Heart right ventricle (tissue), 16 donors: ENCODE data around the gene KCTD1. TPM values are rescaled to one million over a fixed set of nuclear protein-coding genes. Genes with fewer than 3 reads are reported as not detected.

Experiments
- ATAC-seq, 8 donors: fragments of 200-7000 bp; cut with Tn5 transposase; one replicate each; pipeline ENCODE4 v1.9.1; 2020; ENCODE audit warnings: mild to moderate bottlenecking in 8 of 8, moderate library complexity in 8 of 8, moderate number of reproducible peaks in 1 of 8
- DNase-seq, 2 donors: peaks; one replicate each; pipeline ENCODE4 v3.0.0-alpha.2; 2020
- H3K27ac ChIP-seq, 10 donors: fragments of 200-600 bp; sonication (generic) in 2 of 10; one replicate each; pipeline versions ENCODE4 v1.5.0 to v1.8.0; 2020 to 2022; ENCODE audit warnings: mild to moderate bottlenecking in 3 of 10
- H3K27me3 ChIP-seq, 7 donors: fragments of 200-600 bp; one replicate each; pipeline ENCODE4 v1.8.0; 2021 to 2022; ENCODE audit warnings: mild to moderate bottlenecking in 2 of 7
- H3K36me3 ChIP-seq, 9 donors: fragments of 200-600 bp; sonication (generic) in 1 of 9; one replicate each; pipeline versions ENCODE4 v1.5.0 to v1.8.0; 2020 to 2022; ENCODE audit warnings: mild to moderate bottlenecking in 2 of 9
- H3K4me1 ChIP-seq, 9 donors: fragments of 200-600 bp; sonication (generic) in 1 of 9; one replicate each; pipeline versions ENCODE4 v1.5.0 to v1.8.0; 2020 to 2022; ENCODE audit warnings: mild to moderate bottlenecking in 4 of 9
- H3K4me3 ChIP-seq, 10 donors: fragments of 200-600 bp; sonication (generic) in 2 of 10; one replicate each; pipeline versions ENCODE4 v1.5.0 to v1.8.0; 2020 to 2022; ENCODE audit warnings: mild to moderate bottlenecking in 7 of 10, moderate library complexity in 2 of 10
- H3K9me3 ChIP-seq, 11 donors: fragments of 200-600 bp in 10 of 11; sonication (generic) in 2 of 11; one replicate each; pipeline versions ENCODE4 v1.5.0 to v1.8.0; 2013 to 2022; ENCODE audit warnings: mild to moderate bottlenecking in 2 of 11, control low read depth in 1 of 11, moderate library complexity in 1 of 11
- CTCF ChIP-seq, 9 donors: fragments of 200-600 bp; sonication (generic) in 2 of 9; IDR thresholded peaks; one replicate each; pipeline versions ENCODE4 v1.5.0 to v1.8.0; 2021 to 2022; ENCODE audit warnings: antibody characterized with exemption in 9 of 9, mild to moderate bottlenecking in 5 of 9, moderate library complexity in 1 of 9
- WGBS, 2 donors: extraction: QIAGEN DNeasy Blood & Tissue Kit; methylation state at CpG; one replicate each; pipeline ENCODE4 v1.1.7; 2013; ENCODE audit warnings: inconsistent platforms in 1 of 2; 5-methylcytosine and 5-hydroxymethylcytosine counted together
- intact Hi-C, 10 donors: fragments of 100-400 bp; cut with DNase I; formaldehyde crosslinking; loops; one replicate each; pipeline versions ENCODE4 v1.11.1 to v1.14.2; 2022
- polyA plus RNA-seq, 2 donors: library from polyadenylated mRNA; stranded (reverse); fragments of 200-250 nt; gene quantifications; one replicate each; pipeline ENCODE4 v1.2.3, GENCODE V29; 2013
- total RNA-seq, 10 donors: library from RNA; stranded (reverse); fragmentation: NEBNext Ultra II Directional in 3 of 10; extraction: Animal tissue kit (Norgen Biotek cat#: 25700) in 3 of 10; gene quantifications; one replicate each; pipeline versions ENCODE4 v1.2.1 to v1.2.4, GENCODE V29; 2021 to 2023
- donor health status: Arrhythmogenic right ventricular cardiomyopathy.
- donor health status: ischemic (EF 13 %, LVEDD 7.1; RV severe dilation, severe dysfunction).
- donor health status: healthy with polysubstance abuse.
- donor health status: DM: no; HTN: yes; CAD: no.
- donor health status: DM: no; HTN: no; CAD: no.
- donor health status: ischemic (EF 25% LVEDD 6.9; RV normal size, moderate dysfunction).
- donor health status: ischemic (EF 25% LVEDD 5.7; RV mildly dilated, moderate dysfunction).
- donor health status: healthy.
- donor health status: DM: yes; HTN: yes; CAD: no.
- donor health status: Ischemic cardiomyopathy.
- donor health status: ischemic (EF 35%, LVEDD 5.7; RV mildly dilated, moderate dysfunction).
- donor health status: nonischemic (EF 11% LVEDD 7.7; RV severe dilation, severe dysfunction).
- donor health status: DM: yes; HTN: yes; CAD: no.
- donor health status: PGD.
- donor health status: ischemic (EF 29% LVEDD 5.4; RV normal size, mild dysfunction).
- donor health status: nonischemic (EF 23%, LVEDD 6.1; RV moderate dilation, normal function).

KCTD1 gene
- total and polyA plus RNA-seq, 12 donors, result 7.5 to 16.7 (median 10.7) TPM

DNA sequence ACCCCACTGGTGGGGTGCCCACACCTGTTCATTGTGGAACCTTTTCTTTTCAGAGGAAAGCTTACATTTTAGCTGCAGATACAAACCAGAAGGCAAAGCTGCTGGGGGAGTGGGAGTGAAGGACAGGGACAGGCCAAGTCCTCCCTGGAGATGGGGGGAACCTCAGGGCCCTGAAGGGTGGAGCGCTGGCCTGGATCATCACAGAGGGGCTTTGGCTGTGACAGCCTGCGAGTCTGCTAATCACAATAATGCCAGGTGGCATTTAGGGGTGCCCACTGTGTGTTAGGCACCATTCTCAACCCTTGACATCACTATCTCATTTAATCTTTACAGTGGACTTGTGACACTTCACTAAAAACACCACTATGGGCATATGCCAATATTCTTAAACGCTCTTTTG, 27.4 kb downstream of the KCTD1 start:
- no peak for TF ChIP-seq CTCF (IDR thresholded peaks at IDR 0.05)
- no peaks in the 10 kb centered on the region for H3K27me3 ChIP-seq
- no peaks in the 10 kb centered on the region for H3K9me3 ChIP-seq
- H3K36me3 ChIP-seq, result no peaks in the 10 kb centered on the region
- H3K4me1 ChIP-seq, result peaks cover 4 to 13% (median 10%) of the 10 kb centered on the region in 9 donors
- no peak overlapping the region for H3K4me3 ChIP-seq
- ATAC-seq (no peak), DNase-seq (no peak)
- intact Hi-C loops, result loop anchor here in 1 of 10 donors (5.0 kb wide), 1 partner anchor 1959 kb away; no protein-coding TSS in a partner anchor
- WGBS, 2 donors, result 93 to 95% methylated on average over 3 of the region's 3 CpGs
- no peak overlapping the region for H3K27ac ChIP-seq

DNA sequence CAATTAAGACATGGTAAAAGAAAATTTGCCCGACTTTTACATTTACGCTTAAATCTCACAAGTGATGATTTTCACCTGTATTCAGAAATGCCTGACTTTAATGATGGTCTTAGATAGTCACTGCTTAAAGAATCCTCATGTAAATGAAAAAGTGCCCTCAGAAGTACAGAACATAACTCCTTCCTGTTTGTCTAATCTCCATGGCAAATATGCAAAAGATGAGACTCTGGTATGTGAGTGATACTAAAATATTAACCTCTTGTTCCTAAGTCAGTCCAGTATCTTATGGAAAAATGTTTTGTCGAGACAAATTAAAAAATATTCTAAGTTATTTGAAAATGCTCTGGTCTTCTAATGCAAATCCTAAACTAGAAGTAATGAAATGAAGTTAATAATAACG, 29.2 kb downstream of the KCTD1 start:
- 89 to 91% methylated on average over 4 of the region's 4 CpGs for WGBS, 2 donors
- ATAC-seq (no peak), DNase-seq (no peak)
- Histone ChIP-seq H3K27me3 (no peaks in the 10 kb centered on the region), H3K4me1 (peaks cover 4 to 31% (median 11%) of the 10 kb centered on the region in 9 donors), H3K36me3 (no peaks in the 10 kb centered on the region), H3K9me3 (no peaks in the 10 kb centered on the region), H3K27ac (no peak overlapping the region), H3K4me3 (no peak overlapping the region)
- intact Hi-C loops, result loop anchor here in 1 of 10 donors (10.0 kb wide), 1 partner anchor 54 kb away; no protein-coding TSS in a partner anchor
- no peak for TF ChIP-seq CTCF (IDR thresholded peaks at IDR 0.05)

DNA sequence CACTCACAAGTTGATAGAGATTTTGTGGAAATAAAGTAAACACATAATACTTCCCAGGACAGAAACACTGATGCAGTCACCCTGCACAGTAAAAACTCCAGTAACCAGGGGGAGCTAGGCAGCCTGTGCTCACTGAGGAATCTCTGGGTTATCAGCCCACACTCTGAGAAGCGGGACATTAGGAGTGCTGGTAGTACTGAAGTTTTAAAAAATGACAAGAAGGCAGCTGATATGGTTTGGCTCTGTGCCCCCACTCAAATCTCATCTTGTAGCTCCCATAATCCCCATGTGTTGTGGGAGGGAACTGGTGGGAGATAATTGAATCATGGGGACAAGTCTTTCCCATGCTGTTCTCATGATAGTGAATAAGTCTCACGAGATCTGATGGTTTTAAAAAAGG, 31.4 kb downstream of the KCTD1 start:
- intact Hi-C loops, result loop anchor here in 1 of 10 donors (10.0 kb wide), 1 partner anchor 52 kb away; no protein-coding TSS in a partner anchor
- Histone ChIP-seq H3K27me3 (no peaks in the 10 kb centered on the region), H3K36me3 (no peaks in the 10 kb centered on the region), H3K4me1 (peaks cover 4 to 42% (median 14%) of the 10 kb centered on the region in 9 donors), H3K9me3 (no peaks in the 10 kb centered on the region), H3K4me3 (no peak overlapping the region), H3K27ac (no peak overlapping the region)
- ATAC-seq, result peak in 4 of 8 donors; percentile 51 to 61 (median 56)
- no peak for DNase-seq
- TF ChIP-seq CTCF (IDR thresholded peaks at IDR 0.05), result no peak
- 55 to 61% methylated on average over 2 of the region's 2 CpGs for WGBS, 2 donors

- WGBS, 2 donors, result 85 to 86% methylated on average over 9 of the region's 9 CpGs
- intact Hi-C loops, result loop anchor here in 1 of 10 donors (10.0 kb wide), 1 partner anchor 51 kb away; no protein-coding TSS in a partner anchor
- Histone ChIP-seq H3K4me1 (peaks cover 4 to 53% (median 24%) of the 10 kb centered on the region in 9 donors), H3K36me3 (no peaks in the 10 kb centered on the region), H3K27me3 (no peaks in the 10 kb centered on the region), H3K27ac (no peak overlapping the region), H3K9me3 (no peaks in the 10 kb centered on the region), H3K4me3 (no peak overlapping the region)
- TF ChIP-seq CTCF (IDR thresholded peaks at IDR 0.05), result no peak
- ATAC-seq (no peak), DNase-seq (no peak)
These were observed 32.5 kb downstream of the KCTD1 start for GRCh38 chr18:26515643-26516487.
